GM12875 (cell line): Measurements from ENCODE around the gene TIMM9.
"Not testable (repeated sequence)": the region's sequence is repeated elsewhere in the genome, so short reads cannot be mapped to it uniquely, and the experiment has no call there.

ENCODE experiments used
- H3K4me3 ChIP-seq: one replicate; pipeline ENCODE4 v1.5.1; 2011; ENCODE audit warnings: low read depth, low read length, control low read depth
- CTCF ChIP-seq: IDR thresholded peaks from 2 replicates; pipeline ENCODE4 v1.5.1; 2011; ENCODE audit warnings: low read depth, mild to moderate bottlenecking, control low read depth, inconsistent platforms, low read length, moderate library complexity, borderline replicate concordance; ENCODE audit not compliant: insufficient read depth

The TIMM9 gene

DNA sequence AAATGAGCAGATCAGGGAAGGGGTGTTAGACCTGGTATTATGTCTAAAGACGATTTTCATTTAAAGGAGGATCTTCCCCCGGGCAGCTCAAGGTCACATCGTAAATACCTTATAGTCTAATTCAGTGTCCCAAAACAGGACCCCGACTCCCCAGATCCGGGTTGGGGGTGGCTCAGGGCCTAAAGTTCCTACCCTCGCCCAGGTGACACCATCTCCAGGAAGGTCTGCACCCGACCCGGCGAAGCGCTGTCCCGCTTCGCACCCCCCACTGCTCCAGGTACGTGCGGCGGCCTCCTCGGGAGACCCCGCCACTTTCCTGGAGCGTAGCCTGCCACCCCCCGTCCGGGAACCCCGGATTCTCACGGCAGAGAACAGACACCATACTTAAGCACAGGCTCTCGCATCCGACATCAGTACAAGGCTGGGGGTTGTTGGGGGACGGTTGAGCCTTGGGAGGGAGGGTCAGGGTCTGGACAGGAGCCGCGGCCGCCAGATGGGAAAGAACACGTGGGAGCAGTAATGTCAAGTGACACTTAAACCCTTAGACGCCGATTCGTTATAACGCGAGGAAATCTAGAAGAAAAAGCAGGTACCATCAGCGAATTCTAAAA is 556 bp downstream of the TIMM9 start:
- no peak for TF ChIP-seq CTCF
- H3K4me3 ChIP-seq: peak overlapping the region; percentile 65

- H3K4me3 ChIP-seq: not testable (repeated sequence)
Measured at GRCh38 chr14:58416934-58417333, 10.4 kb downstream of the TIMM9 start.

- H3K4me3 ChIP-seq: no peak overlapping the region
- no peak for TF ChIP-seq CTCF
Measured at GRCh38 chr14:58415636-58416547, 11.4 kb downstream of the TIMM9 start.

- H3K4me3 ChIP-seq: no peak overlapping the region
- TF ChIP-seq CTCF: no peak
Measured at GRCh38 chr14:58414845-58415244, 12.5 kb downstream of the TIMM9 start.

DNA sequence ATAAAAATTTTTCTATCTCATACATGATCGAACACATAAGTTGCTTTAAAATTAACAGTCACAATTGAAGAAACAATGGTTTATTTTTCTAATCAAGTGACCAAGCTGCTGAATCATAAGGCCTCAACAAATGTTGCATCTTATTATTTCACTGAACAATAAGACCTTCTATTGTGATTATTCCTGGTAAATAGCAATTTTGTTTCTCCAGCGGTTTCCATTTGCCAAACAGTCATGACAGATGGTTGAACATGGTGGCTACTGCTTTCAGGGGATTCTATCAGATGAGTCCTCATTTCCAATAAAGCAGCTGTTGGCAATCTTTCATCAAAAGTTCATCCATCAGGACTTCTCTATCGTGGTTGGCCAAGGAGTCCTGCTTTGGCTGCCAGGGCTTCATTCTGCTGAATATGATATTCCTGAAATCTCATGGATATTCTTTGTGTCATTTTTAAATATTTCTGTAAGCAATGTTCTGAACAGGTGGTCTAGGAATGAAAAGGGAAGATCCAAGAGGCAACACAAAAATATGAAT is 18.6 kb downstream of the TIMM9 start:
- no peak overlapping the region for H3K4me3 ChIP-seq
- no peak for TF ChIP-seq CTCF

DNA sequence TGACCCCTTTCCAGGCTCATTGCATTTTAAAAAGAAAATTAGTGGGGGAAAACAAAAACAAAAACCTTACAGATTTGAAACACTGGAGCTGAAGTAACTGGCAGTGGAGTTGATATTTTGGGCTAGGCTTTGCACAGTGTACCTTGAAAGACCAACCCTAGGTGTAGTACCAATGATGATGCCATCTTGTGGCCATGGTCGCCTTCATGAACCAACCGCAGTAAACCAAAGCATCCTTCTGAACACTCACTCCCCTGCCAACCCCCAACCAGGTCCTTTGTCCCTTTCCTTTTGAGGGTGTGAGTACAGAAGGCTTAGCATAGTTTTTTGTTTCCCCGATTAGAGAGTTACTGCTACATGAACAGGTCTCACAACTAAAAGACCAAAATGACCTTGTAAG is 25.7 kb downstream of the TIMM9 start:
- H3K4me3 ChIP-seq: no peak overlapping the region
- no peak for TF ChIP-seq CTCF

GRCh38 chr14:58398895-58399294 is 28.4 kb downstream of the TIMM9 start:
- no peak for TF ChIP-seq CTCF
- H3K4me3 ChIP-seq: no peak overlapping the region
